ENCODE results near the gene ERC2.

ERC2 gene

DNA sequence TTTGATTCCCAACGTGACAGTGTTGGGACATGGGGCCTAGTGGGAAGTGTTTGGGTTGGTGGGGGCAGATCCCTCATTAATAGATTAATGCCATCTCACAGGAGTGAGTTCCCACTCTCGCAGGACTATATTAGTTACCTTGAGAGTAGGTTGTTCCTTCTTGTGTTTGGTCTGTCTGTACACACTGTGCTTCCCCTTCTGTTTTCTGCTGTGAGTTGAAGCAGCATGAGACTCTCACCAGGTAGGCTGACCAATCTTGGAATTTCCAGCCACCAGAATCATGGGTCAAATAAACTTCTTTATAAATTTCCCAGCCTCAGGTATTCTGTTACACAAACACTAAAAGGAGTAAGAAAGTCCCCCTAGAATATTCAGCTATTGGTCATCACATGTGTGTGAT is 145.4 kb downstream of the ERC2 start:
- TF ChIP-seq, protein P1, sequence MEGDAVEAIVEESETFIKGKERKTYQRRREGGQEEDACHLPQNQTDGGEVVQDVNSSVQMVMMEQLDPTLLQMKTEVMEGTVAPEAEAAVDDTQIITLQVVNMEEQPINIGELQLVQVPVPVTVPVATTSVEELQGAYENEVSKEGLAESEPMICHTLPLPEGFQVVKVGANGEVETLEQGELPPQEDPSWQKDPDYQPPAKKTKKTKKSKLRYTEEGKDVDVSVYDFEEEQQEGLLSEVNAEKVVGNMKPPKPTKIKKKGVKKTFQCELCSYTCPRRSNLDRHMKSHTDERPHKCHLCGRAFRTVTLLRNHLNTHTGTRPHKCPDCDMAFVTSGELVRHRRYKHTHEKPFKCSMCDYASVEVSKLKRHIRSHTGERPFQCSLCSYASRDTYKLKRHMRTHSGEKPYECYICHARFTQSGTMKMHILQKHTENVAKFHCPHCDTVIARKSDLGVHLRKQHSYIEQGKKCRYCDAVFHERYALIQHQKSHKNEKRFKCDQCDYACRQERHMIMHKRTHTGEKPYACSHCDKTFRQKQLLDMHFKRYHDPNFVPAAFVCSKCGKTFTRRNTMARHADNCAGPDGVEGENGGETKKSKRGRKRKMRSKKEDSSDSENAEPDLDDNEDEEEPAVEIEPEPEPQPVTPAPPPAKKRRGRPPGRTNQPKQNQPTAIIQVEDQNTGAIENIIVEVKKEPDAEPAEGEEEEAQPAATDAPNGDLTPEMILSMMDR (IDR thresholded peaks at IDR 0.05): no peak

GRCh38 chr3:56321892-56322291 is 146.4 kb downstream of the ERC2 start:
- TF ChIP-seq, protein P1 (IDR thresholded peaks at IDR 0.05): no peak

DNA sequence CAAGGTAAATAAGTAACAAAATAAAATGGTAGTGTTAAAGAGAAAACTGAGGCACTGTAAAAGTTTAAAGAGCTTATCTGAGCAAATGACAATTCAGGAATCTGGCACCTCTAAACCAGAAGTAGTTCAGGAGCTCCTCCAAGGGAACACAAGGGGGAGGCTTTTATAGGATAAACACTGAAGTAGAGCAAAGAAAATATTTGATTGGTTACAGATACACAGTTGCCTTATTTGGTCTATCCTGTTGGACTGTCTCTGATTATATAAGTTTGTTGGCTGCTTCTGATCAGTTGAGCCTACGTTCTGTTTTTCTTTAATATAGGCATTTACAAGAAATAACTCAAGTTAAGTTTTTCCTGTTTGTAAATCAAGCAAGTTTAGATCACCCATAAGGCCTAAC is 146.9 kb downstream of the ERC2 start:
- TF ChIP-seq, protein P1 (IDR thresholded peaks at IDR 0.05): no peak

- TF ChIP-seq, protein P1 (IDR thresholded peaks at IDR 0.05): no peak
Measured at GRCh38 chr3:56320883-56321282, 147.4 kb downstream of the ERC2 start.

DNA sequence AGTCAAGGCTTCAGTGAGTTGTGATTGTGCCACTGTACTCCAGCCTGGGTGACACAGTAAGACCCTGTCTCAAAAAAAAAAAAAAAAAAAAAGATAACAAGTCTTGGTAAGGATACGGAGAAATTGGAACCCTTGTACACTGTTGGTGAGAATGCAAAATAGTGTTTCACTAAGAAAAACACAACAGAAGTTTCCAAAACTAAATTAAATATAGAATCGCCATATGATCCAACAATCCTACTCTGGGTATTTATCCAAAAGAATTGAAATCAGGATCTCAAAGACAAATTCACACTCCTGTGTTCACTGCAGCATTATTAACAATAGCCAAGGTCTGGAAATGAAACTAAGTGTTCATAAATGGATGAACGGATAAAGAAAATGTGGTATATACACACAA is 149.4 kb downstream of the ERC2 start:
- TF ChIP-seq, protein P1 (IDR thresholded peaks at IDR 0.05): no peak

DNA sequence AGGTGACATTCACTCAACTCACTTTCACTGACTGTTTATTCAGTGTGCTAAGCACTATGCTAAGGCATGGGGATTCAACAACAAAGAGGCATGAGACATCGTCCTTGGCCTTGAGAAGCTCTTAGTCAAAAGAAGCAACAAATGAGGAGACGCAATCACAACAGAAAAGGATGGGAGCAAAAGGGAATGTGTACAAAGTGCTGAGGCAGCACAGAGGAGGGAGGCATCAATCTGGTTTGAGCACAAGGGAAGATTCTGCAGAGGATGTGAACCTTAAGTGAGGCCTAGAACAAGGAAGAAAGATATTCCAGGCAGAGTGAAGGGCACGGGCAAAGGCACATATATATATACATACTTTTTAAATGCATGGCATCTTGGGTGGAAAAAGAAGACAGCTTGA is 151.3 kb downstream of the ERC2 start:
- TF ChIP-seq, protein P1 (IDR thresholded peaks at IDR 0.05): no peak

- TF ChIP-seq, protein P1 (IDR thresholded peaks at IDR 0.05): no peak
Measured at GRCh38 chr3:56314842-56315241, 153.4 kb downstream of the ERC2 start.

- TF ChIP-seq, protein P1 (IDR thresholded peaks at IDR 0.05): no peak
Measured at GRCh38 chr3:56309465-56309864, 158.8 kb downstream of the ERC2 start.
